GM19239 (cell line): ENCODE measurements around the gene OR8H2.
"Not testable (repeated sequence)": the region's sequence is repeated elsewhere in the genome, so short reads cannot be mapped to it uniquely, and the experiment has no call there.

ENCODE experiments used
- DNase-seq: peaks from one replicate; pipeline ENCODE4 v3.0.0; 2011; ENCODE audit warnings: low spot score; ENCODE audit not compliant: insufficient read length
- FAIRE-seq: peaks from 2 replicates; lab custom pipeline; 2011; peaks lifted over from hg19 to GRCh38; lab: Jason Lieb, UNC

Gene OR8H2

GRCh38 chr11:56103210-56103737 lies at the start of gene OR8H2:
TSS of gene OR8H2 (plus strand) at chr11:56103687. CDS start at chr11:56105043, 1,356 bp downstream.
- DNase-seq (no peak), FAIRE-seq (no peak)

GRCh38 chr11:56056366-56056765 lies 47.1 kb upstream of the OR8H2 start:
- DNase-seq, FAIRE-seq: not testable (repeated sequence)

- FAIRE-seq, DNase-seq: not testable (repeated sequence)
These were observed 45.7 kb upstream of the OR8H2 start for GRCh38 chr11:56057661-56058237.

GRCh38 chr11:56058260-56058780 lies 45.2 kb upstream of the OR8H2 start:
- not testable (repeated sequence) for DNase-seq, FAIRE-seq

GRCh38 chr11:56066980-56067379 lies 36.5 kb upstream of the OR8H2 start:
- FAIRE-seq (no peak), DNase-seq (no peak)

- DNase-seq (no peak), FAIRE-seq (no peak)
These were observed 13.8 kb upstream of the OR8H2 start for GRCh38 chr11:56089697-56090096.

GRCh38 chr11:56093008-56093407 lies 10.5 kb upstream of the OR8H2 start, which contains the start of gene OR8I2:
TSS of gene OR8I2 (plus strand) at chr11:56093308. CDS start at chr11:56093308, 0 bp downstream.
- DNase-seq: no peak
- FAIRE-seq: no peak

GRCh38 chr11:56122073-56122472 lies 18.6 kb downstream of the OR8H2 start, which contains the start of gene OR8H3:
TSS of gene OR8H3 (plus strand) at chr11:56122373. CDS start at chr11:56122373, 0 bp downstream.
- DNase-seq (no peak), FAIRE-seq (no peak)

GRCh38 chr11:56140151-56140661 lies 36.7 kb downstream of the OR8H2 start, which contains the start of gene OR8J3:
TSS of gene OR8J3 (minus strand) at chr11:56140201. CDS start at chr11:56137718, 2,483 bp downstream.
- no peak for FAIRE-seq
- no peak for DNase-seq

- not testable (repeated sequence) for FAIRE-seq
These were observed 40.2 kb downstream of the OR8H2 start for GRCh38 chr11:56143681-56144080.

GRCh38 chr11:56151376-56151775 lies 47.9 kb downstream of the OR8H2 start:
- FAIRE-seq (no peak), DNase-seq (no peak)

More at GRCh38 chr11:56143681-56144080, 40.2 kb downstream of the OR8H2 start:
- not testable (repeated sequence) for DNase-seq

- DNase-seq (no peak), FAIRE-seq (no peak)
These were observed 48.8 kb downstream of the OR8H2 start for GRCh38 chr11:56152333-56152732.
